ENCODE measurements around the gene SPECC1.

SPECC1 gene

DNA sequence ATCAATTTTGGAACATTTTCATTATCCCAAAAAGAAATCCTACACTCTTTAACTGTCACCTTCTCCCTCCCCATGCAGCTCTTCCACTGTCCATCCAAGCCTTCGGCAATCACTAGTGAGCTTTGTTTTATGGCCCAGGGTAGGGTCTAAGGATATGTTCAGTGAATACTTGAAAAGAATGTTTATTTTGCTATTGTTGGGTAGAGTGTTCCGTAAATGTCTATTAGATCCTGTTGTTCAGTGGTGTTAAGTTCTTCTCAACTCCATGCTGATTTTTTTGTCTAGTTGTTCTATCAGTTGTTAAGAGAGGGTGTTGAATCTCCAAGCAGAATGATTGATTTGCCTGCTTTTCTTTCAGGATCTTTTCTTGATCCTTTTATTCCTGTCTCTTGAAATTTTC is 29.9 kb downstream of the SPECC1 start:
- H3K9me3 ChIP-seq (ENCODE audit: control insufficient read depth, insufficient read depth, low read length) = no peaks in the 10 kb centered on the region
- no peak overlapping the region for H3K4me2 ChIP-seq (ENCODE audit: low read length)
- H3K4me3 ChIP-seq (ENCODE audit: low read length) = no peak overlapping the region
- 0 out of 2 replicates have a peak, but pooled peaks cover 2% of the 10 kb centered on the region for H3K27me3 ChIP-seq (ENCODE audit: control insufficient read depth, low read length)
- no peaks in the 10 kb centered on the region for H3F3A ChIP-seq (ENCODE audit: control insufficient read depth, insufficient read depth)
- TF ChIP-seq CTCF (IDR thresholded peaks at IDR 0.05; ENCODE audit: low read depth, low read length, poor library complexity, severe bottlenecking) (no peak), EZH2phosphoT487 (IDR thresholded peaks at IDR 0.05; ENCODE audit: borderline replicate concordance, low read length) (no peak)
- no peaks in the 10 kb centered on the region for H3K79me2 ChIP-seq (ENCODE audit: control insufficient read depth, low read length)
- H3K27ac ChIP-seq (ENCODE audit: low read depth, low read length) = no peak overlapping the region
- no peaks in the 10 kb centered on the region for H3K36me3 ChIP-seq (ENCODE audit: control insufficient read depth, low read length)
- H3K4me1 ChIP-seq (ENCODE audit: control insufficient read depth, low read length) = no peaks in the 10 kb centered on the region
- no peaks in the 10 kb centered on the region for H3K9me2 ChIP-seq (replicated peaks; ENCODE audit: control insufficient read depth, low read length)
- no peaks in the 10 kb centered on the region for H4K20me1 ChIP-seq (ENCODE audit: control insufficient read depth, insufficient read depth, low read depth, low read length)

GRCh38 chr17:20040216-20040615 is 31.1 kb downstream of the SPECC1 start:
- no peaks in the 10 kb centered on the region for H3K36me3 ChIP-seq (ENCODE audit: control insufficient read depth, low read length)
- TF ChIP-seq CTCF (IDR thresholded peaks at IDR 0.05; ENCODE audit: low read depth, low read length, poor library complexity, severe bottlenecking) (no peak), EZH2phosphoT487 (IDR thresholded peaks at IDR 0.05; ENCODE audit: borderline replicate concordance, low read length) (no peak)
- H3K4me1 ChIP-seq (ENCODE audit: control insufficient read depth, low read length) = no peaks in the 10 kb centered on the region
- no peaks in the 10 kb centered on the region for H3F3A ChIP-seq (ENCODE audit: control insufficient read depth, insufficient read depth)
- no peaks in the 10 kb centered on the region for H3K9me3 ChIP-seq (ENCODE audit: control insufficient read depth, insufficient read depth, low read length)
- no peaks in the 10 kb centered on the region for H3K9me2 ChIP-seq (replicated peaks; ENCODE audit: control insufficient read depth, low read length)
- 0 out of 2 replicates have a peak, but pooled peaks cover 2% of the 10 kb centered on the region for H3K27me3 ChIP-seq (ENCODE audit: control insufficient read depth, low read length)
- H4K20me1 ChIP-seq (ENCODE audit: control insufficient read depth, insufficient read depth, low read depth, low read length) = no peaks in the 10 kb centered on the region
- H3K4me2 ChIP-seq (ENCODE audit: low read length) = no peak overlapping the region
- no peak overlapping the region for H3K27ac ChIP-seq (ENCODE audit: low read depth, low read length)
- H3K79me2 ChIP-seq (ENCODE audit: control insufficient read depth, low read length) = no peaks in the 10 kb centered on the region
- H3K4me3 ChIP-seq (ENCODE audit: low read length) = no peak overlapping the region

GRCh38 chr17:20043021-20043420 is 33.9 kb downstream of the SPECC1 start:
- TF ChIP-seq EZH2phosphoT487 (IDR thresholded peaks at IDR 0.05; ENCODE audit: borderline replicate concordance, low read length) (no peak), CTCF (IDR thresholded peaks at IDR 0.05; ENCODE audit: low read depth, low read length, poor library complexity, severe bottlenecking) (no peak)
- no peaks in the 10 kb centered on the region for H3K9me2 ChIP-seq (replicated peaks; ENCODE audit: control insufficient read depth, low read length)
- no peaks in the 10 kb centered on the region for H3K36me3 ChIP-seq (ENCODE audit: control insufficient read depth, low read length)
- H3F3A ChIP-seq (ENCODE audit: control insufficient read depth, insufficient read depth) = no peaks in the 10 kb centered on the region
- no peak overlapping the region for H3K4me2 ChIP-seq (ENCODE audit: low read length)
- H3K27ac ChIP-seq (ENCODE audit: low read depth, low read length) = no peak overlapping the region
- no peaks in the 10 kb centered on the region for H3K4me1 ChIP-seq (ENCODE audit: control insufficient read depth, low read length)
- H4K20me1 ChIP-seq (ENCODE audit: control insufficient read depth, insufficient read depth, low read depth, low read length) = no peaks in the 10 kb centered on the region
- no peaks in the 10 kb centered on the region for H3K79me2 ChIP-seq (ENCODE audit: control insufficient read depth, low read length)
- H3K9me3 ChIP-seq (ENCODE audit: control insufficient read depth, insufficient read depth, low read length) = no peaks in the 10 kb centered on the region
- no peak overlapping the region for H3K4me3 ChIP-seq (ENCODE audit: low read length)
- 0 out of 2 replicates have a peak, but pooled peaks cover 4% of the 10 kb centered on the region for H3K27me3 ChIP-seq (ENCODE audit: control insufficient read depth, low read length)
